Mucosa of gallbladder (tissue), 1 donor: ENCODE data around the gene PLCD1. TPM values are rescaled to one million over a fixed set of nuclear protein-coding genes. Genes with fewer than 3 reads are reported as not detected.
"Not testable (repeated sequence)": the region's sequence is repeated elsewhere in the genome, so short reads cannot be mapped to it uniquely, and the experiment has no call there.

Experiments
- DNase-seq: peaks from one replicate; pipeline ENCODE4 v3.0.0-alpha.2; 2020; ENCODE audit warnings: low spot score
- total RNA-seq: library from RNA; stranded (reverse); gene quantifications from one replicate; pipeline ENCODE4 v1.2.1, GENCODE V29; 2021
- donor health status: DM: no; HTN: no; CAD: no.

Gene PLCD1
- total RNA-seq, 1 donor from 2014 or later = 43.9 TPM

GRCh38 chr3:38036906-38037305, 7.5 kb upstream of the PLCD1 start:
- no peak for DNase-seq

GRCh38 chr3:38036286-38036685, 6.8 kb upstream of the PLCD1 start:
- no peak for DNase-seq

DNA sequence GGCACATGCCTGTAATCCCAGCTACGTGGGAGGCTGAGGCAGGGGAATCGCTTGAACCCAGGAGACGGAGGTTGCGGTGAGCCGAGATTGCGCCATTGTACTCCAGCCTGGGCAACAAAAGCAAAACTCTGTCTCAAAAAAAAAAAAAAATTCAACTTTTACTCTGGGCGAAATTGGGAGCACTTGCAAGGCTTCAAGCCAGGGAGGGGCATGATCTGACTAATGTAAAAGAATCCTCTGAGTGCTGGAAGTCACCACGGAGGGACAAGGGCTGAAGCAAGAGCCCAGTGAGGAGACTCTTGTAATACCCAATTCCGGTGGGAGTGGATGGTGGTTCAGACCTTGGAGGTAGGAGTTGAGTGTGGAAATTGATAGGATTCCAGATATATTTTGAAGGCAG, 4.9 kb upstream of the PLCD1 start:
- not testable (repeated sequence) for DNase-seq

GRCh38 chr3:38033586-38033985, 4.1 kb upstream of the PLCD1 start:
- DNase-seq = not testable (repeated sequence)

DNA sequence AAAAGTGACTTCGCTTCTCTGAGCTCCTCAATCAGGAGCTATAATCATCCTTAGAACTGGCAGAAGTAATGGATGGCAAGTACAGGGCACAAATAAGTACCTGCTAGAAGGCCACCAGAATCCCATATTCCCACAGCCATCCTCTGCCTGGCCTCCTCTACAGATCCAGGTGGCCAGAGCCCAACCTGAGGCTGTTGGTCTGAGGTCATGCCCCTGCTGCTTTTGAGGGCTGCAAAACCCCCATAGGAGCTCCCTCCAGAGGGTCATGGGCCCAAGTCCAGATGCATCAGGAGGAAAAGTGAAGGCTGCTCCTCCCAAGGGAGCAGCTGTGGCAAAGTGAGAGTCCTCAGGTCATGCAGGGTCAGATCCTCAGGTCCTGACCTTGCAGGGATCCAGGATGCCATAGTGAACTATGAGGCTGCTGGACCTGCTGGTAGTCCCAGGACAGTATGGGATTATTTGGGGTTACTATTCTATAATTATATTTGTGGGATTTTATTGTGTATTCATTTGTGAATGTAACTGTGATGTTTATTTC, 3.0 kb upstream of the PLCD1 start:
- no peak for DNase-seq

- peak; percentile 78 for DNase-seq
Observed at GRCh38 chr3:38031022-38031994, 1.9 kb upstream of the PLCD1 start.

- DNase-seq = no peak
Observed at GRCh38 chr3:38030126-38031021, 932 bp upstream of the PLCD1 start.

DNA sequence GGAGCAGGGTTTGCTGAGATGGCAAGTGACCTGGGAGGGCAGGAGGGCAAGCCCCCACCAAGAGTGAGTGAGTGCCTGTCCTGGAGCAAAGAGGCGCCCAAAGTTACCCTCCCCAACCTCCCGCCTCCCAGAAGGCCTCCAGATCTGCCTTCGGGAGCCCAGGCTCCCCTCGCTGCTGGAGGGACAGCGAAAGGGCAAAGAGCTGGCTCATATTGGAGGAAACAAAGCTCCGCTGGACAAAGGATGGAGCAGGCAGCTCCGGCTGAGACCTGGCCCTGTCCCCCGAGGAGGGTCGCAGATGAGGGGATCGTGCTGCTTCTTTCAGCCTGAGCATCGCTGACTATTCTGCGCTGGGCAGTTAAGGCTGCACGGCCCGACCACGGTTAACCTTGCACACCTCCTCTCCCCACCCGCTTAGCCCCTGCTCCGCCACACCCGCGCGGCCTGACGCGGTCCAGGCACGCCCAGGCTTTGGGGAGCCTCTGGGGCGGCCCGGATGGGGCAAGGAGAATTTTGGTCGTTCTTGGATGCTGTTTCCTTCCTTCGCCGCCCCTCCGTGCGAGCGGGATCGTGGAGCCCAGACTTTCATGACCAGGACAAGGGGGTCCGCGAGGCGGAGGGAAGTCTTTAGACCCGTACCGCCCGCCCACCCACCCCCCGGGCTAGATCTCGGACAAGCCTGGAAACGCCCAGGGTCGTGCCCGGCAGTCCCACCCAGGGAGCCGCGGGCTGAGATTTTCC, 651 bp downstream of the PLCD1 start:
- no peak for DNase-seq

GRCh38 chr3:38027466-38028465, 1.7 kb downstream of the PLCD1 start:
- no peak for DNase-seq

DNA sequence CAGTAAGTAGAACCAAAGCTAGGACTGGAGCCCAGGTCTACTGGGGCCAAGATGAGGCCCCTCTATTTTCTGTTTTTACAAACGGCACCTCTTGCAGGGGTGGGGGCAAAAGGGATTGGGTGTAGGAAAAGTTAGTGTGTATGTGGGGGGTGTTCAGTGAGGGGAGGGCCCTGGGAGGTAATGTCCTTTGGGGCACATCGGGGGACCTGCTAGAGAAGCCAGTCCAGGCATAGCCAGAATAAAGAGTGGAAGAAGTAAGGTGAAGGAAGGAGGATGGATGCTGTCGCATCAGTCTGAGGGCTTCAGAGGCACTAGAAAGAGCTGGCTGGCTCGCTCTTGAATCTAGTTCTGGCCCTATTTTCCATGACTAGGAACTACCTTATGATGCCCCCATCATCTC, 2.6 kb downstream of the PLCD1 start:
- no peak for DNase-seq

DNA sequence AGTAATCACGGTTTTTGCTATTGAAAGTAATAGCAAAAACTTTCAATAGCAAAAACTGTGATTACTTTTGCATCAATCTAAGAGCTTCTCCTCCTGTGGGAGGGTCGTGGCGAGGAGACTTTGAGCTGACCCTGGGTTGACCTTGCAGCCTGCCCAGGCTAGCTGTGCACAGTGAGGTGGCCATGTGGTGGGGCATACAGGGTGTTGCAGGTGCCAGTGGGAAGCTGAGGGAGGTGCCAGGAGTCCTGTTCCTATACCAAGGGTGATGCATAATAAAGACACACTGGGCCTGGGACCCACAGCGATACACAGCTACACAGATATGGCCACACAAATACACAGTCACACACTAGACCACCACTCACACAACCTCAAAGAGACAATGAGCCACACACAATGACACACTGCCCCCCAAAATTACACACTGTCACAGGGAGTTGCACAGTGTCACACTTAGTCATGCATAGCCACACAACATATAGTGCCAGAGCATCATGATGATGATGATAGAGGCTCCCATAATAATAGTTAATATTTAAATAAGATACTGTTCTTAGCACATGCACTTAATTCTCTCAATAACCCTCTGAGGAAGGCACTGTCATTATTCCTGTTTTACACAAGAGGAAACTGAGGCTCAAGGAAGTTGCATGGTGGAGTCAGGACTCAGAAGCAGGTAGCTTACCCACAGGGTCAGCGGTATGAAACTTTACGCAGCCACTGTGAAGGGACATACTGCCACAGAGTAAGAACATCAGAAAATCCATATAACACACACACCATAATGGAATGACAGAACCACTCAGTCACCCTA, 6.3 kb downstream of the PLCD1 start:
- DNase-seq = no peak

- no peak for DNase-seq
Observed at GRCh38 chr3:38022301-38022700, 7.1 kb downstream of the PLCD1 start.

- no peak for DNase-seq
Observed at GRCh38 chr3:38021196-38021595, 8.2 kb downstream of the PLCD1 start.

GRCh38 chr3:38020342-38020726, 9.1 kb downstream of the PLCD1 start:
- DNase-seq = no peak

- DNase-seq = no peak
Observed at GRCh38 chr3:38019658-38020341, 9.6 kb downstream of the PLCD1 start.

- no peak for DNase-seq
Observed at GRCh38 chr3:38018296-38019266, 10.9 kb downstream of the PLCD1 start.

DNA sequence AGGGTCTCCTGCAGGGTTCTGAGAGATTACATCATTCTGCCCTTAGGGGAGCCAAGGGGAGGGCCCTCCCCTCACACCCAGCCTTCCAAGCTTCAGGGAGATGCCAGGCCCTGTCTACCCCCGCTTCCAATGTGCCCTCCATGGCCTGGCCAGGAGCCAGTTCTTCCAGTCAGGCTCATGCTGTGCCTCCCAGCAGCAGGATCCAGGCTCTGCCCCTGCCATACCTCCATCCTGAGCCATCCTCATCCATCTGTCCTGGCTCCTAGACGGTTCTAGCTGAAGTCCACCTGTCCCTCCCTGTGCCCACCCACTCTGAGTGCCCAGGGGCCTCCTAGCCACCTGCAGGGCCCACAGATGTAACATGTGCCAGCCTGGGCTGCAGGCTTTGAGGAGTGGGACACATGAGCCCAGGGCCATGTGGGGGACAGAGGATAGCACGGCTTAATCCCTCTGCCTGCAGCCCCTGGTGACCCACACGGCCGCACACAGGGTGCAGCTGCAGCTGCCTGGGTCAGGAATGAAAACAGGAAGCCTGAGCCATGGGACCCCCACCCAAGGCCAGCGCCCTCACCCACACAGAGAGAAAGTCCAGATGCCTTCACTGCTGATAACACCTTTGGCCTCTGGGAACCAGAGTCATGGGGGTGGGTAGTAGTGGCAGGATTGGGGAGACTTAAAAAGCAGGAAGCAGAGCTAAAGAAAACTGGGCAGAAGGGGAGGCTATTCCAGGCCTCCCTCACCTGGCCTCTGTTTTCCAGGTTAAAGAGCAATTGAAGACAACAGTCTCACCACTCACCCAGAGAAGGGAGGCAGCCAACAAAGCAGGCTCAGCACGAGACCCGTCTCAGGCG, 11.8 kb downstream of the PLCD1 start:
- no peak for DNase-seq
